ENCODE data around the gene MAF. TPM values are rescaled to one million over a fixed set of nuclear protein-coding genes. Genes with fewer than 3 reads are reported as not detected.

Gene MAF
- total and polyA plus RNA-seq, 9 donors, result 41.1 to 196 (median 75.2) TPM

GRCh38 chr16:79638386-79638785 lies 37.8 kb upstream of the MAF start:
- no peak overlapping the region for H3K4me3 ChIP-seq
- intact Hi-C loops (cut with DNase I), result no loop called here
- no peak for DNase-seq
- 20 to 61% (median 27%) methylated on average over 5 of the region's 5 CpGs for WGBS, 3 donors
- no peaks in the 10 kb centered on the region for H3K36me3 ChIP-seq
- no peak for TF ChIP-seq EP300 (IDR thresholded peaks at IDR 0.05)
- no peak for TF ChIP-seq CTCF (IDR thresholded peaks at IDR 0.05)
- TF ChIP-seq POLR2A (IDR thresholded peaks at IDR 0.05), result no peak
- H3K27ac ChIP-seq, result no peak overlapping the region
- no peaks in the 10 kb centered on the region for H3K27me3 ChIP-seq
- peaks cover 9% of the 10 kb centered on the region for H3K4me1 ChIP-seq (ENCODE audit: insufficient read depth)
- no peaks in the 10 kb centered on the region for H3K9me3 ChIP-seq

GRCh38 chr16:79635488-79635887 lies 35.0 kb upstream of the MAF start:
- 93 to 100% (median 93%) methylated on average over 2 of the region's 2 CpGs for WGBS, 3 donors
- H3K4me1 ChIP-seq (ENCODE audit: insufficient read depth), result peaks cover 7% of the 10 kb centered on the region
- H3K4me3 ChIP-seq, result no peak overlapping the region
- no peaks in the 10 kb centered on the region for H3K36me3 ChIP-seq
- H3K9me3 ChIP-seq, result no peaks in the 10 kb centered on the region
- DNase-seq, result no peak
- intact Hi-C loops (cut with DNase I), result no loop called here
- no peak overlapping the region for H3K27ac ChIP-seq
- no peaks in the 10 kb centered on the region for H3K27me3 ChIP-seq
- no peak for TF ChIP-seq CTCF (IDR thresholded peaks at IDR 0.05)
- no peak for TF ChIP-seq POLR2A (IDR thresholded peaks at IDR 0.05)
- no peak for TF ChIP-seq EP300 (IDR thresholded peaks at IDR 0.05)

GRCh38 chr16:79634298-79634697 lies 33.8 kb upstream of the MAF start:
- 94 to 96% (median 94%) methylated on average over 7 of the region's 7 CpGs for WGBS, 3 donors
- Histone ChIP-seq H3K27me3 (no peaks in the 10 kb centered on the region), H3K4me1 (ENCODE audit: insufficient read depth) (peaks cover 7% of the 10 kb centered on the region), H3K9me3 (no peaks in the 10 kb centered on the region), H3K4me3 (no peak overlapping the region), H3K36me3 (no peaks in the 10 kb centered on the region), H3K27ac (no peak overlapping the region)
- no peak for TF ChIP-seq CTCF (IDR thresholded peaks at IDR 0.05)
- TF ChIP-seq POLR2A (IDR thresholded peaks at IDR 0.05), result no peak
- TF ChIP-seq EP300 (IDR thresholded peaks at IDR 0.05), result no peak
- intact Hi-C loops (cut with DNase I), result no loop called here
- no peak for DNase-seq

- DNase-seq, result no peak
- whole genome bisulfite sequencing, 3 donors, result 78 to 85% (median 83%) methylated on average over 7 of the region's 7 CpGs
- no peaks in the 10 kb centered on the region for H3K36me3 ChIP-seq
Measured at GRCh38 chr16:79632289-79632688, 31.8 kb upstream of the MAF start.

More at GRCh38 chr16:79632289-79632688, 31.8 kb upstream of the MAF start:
- Histone ChIP-seq H3K4me1 (ENCODE audit: insufficient read depth) (no peaks in the 10 kb centered on the region), H3K9me3 (no peaks in the 10 kb centered on the region), H3K4me3 (no peak overlapping the region), H3K27me3 (no peaks in the 10 kb centered on the region), H3K27ac (no peak overlapping the region)
- intact Hi-C loops (cut with DNase I), result no loop called here
- TF ChIP-seq POLR2A (IDR thresholded peaks at IDR 0.05) (no peak), EP300 (IDR thresholded peaks at IDR 0.05) (no peak), CTCF (IDR thresholded peaks at IDR 0.05) (no peak)
